Fibroblast of the conjunctiva (primary cell): ENCODE results near the gene MRO.
A peak's percentile ranks its signal among the peaks of the same experiment; 100 is the strongest.
"Not testable (repeated sequence)": the region's sequence is repeated elsewhere in the genome, so short reads cannot be mapped to it uniquely, and the experiment has no call there.

Experiments used
- DNase-seq: peaks from one replicate; pipeline ENCODE4 v3.0.0-alpha.2; 2010; ENCODE audit warnings: low read depth

The MRO gene

DNA sequence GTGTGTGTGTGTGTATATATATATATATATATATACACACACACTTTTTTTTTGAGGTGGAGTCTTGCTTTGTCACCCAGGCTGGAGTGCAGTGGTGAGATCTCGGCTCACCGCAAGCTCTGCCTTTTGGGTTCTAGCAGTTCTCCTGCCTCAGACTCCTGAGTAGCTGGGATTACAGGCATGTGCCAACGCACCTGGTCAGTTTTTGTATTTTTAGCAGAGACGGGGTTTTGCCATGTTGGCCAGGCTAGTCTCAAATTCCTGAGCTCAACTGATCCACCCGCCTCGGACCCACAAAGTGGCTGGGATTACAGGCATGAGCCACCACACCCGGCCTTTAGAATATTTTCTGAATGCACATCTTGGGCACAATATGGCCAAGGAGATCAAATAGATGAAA lies 13.7 kb upstream of the MRO start:
- DNase-seq: not testable (repeated sequence)

GRCh38 chr18:50832754-50833153 lies 12.9 kb upstream of the MRO start:
- DNase-seq: no peak

GRCh38 chr18:50830544-50830943 lies 10.7 kb upstream of the MRO start:
- no peak for DNase-seq

- DNase-seq: no peak
Observed at GRCh38 chr18:50829644-50830043, 9.8 kb upstream of the MRO start.

- no peak for DNase-seq
Observed at GRCh38 chr18:50826027-50826426, 6.2 kb upstream of the MRO start.

- no peak for DNase-seq
Observed at GRCh38 chr18:50825621-50826020, 5.8 kb upstream of the MRO start.

GRCh38 chr18:50822756-50823155 lies 2.9 kb upstream of the MRO start:
- DNase-seq: no peak

GRCh38 chr18:50820901-50821520 lies 1.2 kb upstream of the MRO start:
- no peak for DNase-seq

GRCh38 chr18:50819027-50819727 lies 639 bp downstream of the MRO start:
- DNase-seq: no peak

DNA sequence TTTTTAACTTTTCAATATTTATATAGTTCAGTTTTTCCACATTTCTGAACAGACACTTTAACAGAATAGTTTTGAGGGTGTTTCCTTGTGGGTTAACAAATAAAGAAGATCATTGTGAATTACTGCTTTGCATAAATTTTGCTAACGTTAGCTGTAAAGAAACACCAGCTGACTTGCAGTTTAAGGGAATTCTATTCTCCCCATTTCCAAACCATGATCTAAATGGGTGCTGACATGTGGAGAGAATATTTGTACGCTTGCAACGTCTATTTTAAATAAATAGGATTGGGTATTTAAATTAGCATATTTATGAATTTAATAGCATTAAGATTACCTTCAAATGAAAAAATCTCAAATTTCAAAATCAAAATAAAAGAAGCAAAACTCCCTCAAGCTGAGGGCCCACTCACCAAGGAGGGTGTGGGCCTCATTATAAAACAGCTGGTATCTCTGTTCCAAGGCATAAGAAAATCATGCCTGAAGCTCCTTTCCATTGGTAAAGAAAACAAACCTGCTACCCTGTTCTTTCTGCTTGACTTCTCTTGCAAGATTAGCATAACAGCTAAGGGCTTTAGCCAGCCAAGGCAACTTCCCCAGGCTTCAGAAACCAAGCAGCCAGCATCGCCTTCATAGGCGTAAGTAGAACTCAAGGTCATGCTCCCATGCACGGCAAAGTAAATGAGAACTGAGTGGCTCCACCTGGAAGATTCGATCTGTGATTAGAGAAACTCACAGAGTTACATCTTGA lies 3.2 kb downstream of the MRO start:
- DNase-seq: peak; percentile 33

DNA sequence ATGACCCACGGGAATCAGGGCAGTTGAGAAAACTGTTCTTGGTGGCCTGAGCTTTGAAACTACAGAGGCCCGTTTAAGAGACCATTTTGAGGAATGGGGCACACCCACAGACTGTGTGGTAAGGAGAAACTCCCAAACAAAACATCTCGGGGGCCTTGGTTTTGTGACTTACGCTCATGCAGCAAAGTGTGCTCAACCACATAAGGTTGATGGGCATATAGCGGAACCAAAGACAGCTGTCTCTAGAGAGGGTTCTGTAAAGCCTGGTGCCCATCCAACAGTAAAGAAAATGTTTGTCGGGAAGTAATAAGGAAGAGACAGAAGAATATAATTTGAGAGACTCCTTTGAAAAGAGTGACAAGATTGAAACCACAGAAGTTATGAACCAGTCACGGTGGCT lies 5.4 kb downstream of the MRO start:
- DNase-seq: no peak

GRCh38 chr18:50813353-50813752 lies 6.5 kb downstream of the MRO start:
- no peak for DNase-seq

DNA sequence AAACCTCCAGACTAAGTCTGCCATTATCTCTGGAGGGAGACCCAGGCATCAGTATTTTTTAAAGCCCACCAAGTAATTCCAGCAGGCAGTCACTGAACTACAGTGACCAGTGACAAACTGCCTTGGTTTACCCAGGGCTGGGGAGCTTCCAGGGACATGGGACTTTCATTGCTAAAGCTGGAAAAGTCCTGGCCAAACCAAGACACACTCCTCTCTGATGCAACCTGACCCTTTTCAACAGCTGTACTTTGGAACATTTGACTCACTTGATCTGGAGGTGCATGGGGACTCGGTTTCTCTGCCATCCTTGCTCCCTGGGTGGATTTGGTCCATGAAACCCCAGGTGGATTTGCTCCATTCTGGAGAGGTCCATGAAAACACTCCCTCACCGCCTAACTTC lies 7.0 kb downstream of the MRO start:
- no peak for DNase-seq

DNA sequence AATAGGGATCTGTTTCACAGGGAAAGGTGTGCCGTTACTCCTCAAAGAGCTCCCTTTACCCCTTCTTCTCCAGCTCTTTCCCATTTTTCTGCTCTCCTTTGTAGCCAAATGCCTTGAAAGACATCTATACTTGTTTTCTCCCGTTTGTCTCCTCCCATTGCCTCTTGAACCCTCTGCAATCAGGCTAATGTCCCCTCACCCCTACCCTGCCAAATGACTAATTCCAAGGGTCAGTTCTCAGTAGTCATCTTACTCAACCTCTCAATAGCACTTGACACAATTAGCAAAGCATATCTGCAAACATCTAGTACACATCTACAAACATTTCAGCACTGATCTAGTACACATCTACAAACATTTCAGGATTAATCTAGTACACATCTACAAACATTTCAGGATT lies 12.6 kb downstream of the MRO start:
- DNase-seq: no peak

DNA sequence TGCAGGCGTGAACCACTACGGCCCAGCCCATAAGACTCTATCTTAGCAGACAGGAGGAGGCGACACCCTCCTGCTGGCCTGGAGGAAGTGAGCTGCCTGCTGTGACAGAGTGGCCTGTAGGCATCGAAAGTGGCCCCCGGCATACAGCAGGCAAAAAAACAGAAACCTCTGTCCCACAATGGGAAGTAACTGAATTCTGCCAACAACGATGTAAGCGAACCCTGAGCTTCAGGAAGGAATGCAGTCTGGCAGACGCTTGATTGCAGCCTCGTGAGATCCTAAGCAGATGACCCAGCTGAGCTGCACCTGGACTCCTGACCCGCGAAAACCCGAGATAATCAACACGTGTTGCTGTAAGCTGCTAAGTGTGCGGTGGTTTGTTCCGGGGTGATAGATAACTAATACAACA lies 13.6 kb downstream of the MRO start:
- DNase-seq: no peak

DNA sequence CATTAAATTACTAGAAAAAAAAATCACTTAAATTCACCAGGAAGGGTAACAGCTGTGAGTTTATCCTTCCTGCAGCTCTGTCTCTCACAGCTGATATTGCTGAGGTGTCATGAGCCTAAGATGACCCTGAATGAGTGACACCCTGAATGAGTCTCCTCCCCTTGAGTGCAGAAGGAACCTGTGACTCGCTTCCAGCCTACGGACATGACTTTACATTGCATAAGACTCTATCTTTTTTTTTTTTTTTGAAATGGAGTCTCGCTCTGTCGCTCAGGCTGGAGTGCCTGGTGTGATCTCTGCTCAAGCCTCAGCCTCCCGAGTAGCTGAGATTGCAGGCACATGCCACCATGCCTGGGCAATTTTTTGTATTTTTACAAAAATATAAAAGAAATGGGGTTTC lies 14.1 kb downstream of the MRO start:
- no peak for DNase-seq

DNA sequence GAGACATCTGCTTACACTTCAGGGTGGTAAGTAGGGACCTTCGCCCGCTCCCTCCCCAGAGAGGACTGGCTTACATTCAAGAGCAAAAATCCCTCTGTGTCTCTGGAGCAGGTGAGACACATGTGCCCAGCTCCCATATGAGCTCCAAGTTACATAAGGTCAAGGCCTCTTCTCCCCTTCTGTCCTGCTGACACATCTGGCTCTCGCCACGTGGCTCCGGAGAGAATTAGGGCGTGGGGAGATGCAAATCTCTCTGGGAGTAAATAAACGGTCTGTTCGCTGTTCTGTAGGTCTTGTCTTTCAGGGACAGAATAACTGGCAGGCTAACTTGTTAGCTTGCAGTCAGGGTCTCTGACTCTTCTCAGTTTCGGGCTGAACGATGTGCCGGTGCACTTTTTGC lies 16.2 kb downstream of the MRO start:
- no peak for DNase-seq

GRCh38 chr18:50802141-50802540 lies 17.7 kb downstream of the MRO start:
- no peak for DNase-seq

DNA sequence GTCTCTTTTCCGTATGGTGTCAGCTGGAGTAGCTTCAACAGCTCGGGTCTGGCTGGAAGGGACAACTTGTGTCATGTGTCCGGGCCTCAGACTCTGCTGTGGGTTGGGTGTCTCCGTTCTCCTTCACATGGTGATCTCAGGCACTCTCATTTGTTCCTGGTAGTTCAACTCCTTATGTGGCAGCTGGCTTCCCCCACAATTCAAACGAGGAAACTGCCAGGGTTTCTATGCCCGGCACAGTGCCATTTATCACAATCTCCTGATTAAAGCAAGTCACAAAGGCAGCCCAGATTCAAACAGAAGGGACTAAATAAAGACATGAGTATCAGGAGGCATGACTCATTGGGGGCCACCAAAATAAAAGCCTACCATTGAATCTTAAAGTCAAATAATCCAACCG lies 22.7 kb downstream of the MRO start:
- no peak for DNase-seq

DNA sequence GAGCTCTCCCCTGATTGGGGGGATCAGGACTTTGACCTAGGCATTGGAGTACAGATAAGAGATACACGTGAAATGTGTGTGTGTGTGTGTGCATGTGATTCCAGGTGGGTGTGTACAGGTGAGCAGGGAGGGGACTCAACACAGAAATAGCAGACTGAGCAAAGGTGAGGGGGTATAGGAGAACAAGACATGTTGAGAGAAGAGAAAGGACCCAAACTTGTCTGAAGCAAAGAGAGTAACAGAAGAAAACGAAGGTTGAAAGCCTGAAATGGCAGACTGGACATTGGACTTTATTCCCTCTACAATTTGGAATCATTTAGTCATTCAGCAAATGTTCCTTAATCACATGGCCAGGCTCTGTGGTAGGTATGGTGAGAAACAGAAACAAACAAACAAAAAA lies 23.3 kb downstream of the MRO start:
- no peak for DNase-seq

- no peak for DNase-seq
Observed at GRCh38 chr18:50793641-50794565, 25.9 kb downstream of the MRO start.

DNA sequence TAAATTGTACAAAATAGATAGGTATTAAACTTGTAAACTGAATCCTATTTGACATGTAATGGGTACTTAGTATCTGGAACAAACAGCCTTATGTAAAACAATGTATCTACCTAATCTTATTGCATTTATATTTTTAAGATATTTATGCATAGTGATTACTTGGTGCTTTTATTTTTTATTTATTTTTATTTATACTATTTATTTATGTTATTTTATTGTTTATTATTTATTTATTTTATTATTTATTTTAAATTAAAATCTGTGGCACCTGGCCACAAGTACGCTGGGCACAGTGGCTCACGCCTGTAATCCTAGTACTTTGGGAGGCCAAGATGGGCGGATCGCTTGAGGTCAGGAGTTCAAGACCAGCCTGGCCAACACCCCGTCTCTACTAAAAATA lies 26.9 kb downstream of the MRO start:
- no peak for DNase-seq
